Measurements from ENCODE around the gene NOTUM. TPM values are rescaled to one million over a fixed set of nuclear protein-coding genes. Genes with fewer than 3 reads are reported as not detected.

Gene NOTUM
- total RNA-seq, 1 donor from 2014 or later: 1.2 TPM

- intact Hi-C loops (cut with micrococcal nuclease): no loop called here
- peak overlapping the region; percentile 74 for H3K4me3 Mint-ChIP-seq (ENCODE audit: low read depth)
- H3K36me3 Mint-ChIP-seq (ENCODE audit: low read depth): peaks cover 17% of the 10 kb centered on the region
- DNase-seq (ENCODE audit: low spot score): no peak
- peak overlapping the region; percentile 52 for H3K27ac Mint-ChIP-seq
- H3K27me3 Mint-ChIP-seq (ENCODE audit: low read depth): peaks cover 6% of the 10 kb centered on the region
- H3K9me3 Mint-ChIP-seq: peaks cover 3% of the 10 kb centered on the region
- H3K4me1 Mint-ChIP-seq (ENCODE audit: low read depth): peaks cover 22% of the 10 kb centered on the region
These were observed 17.7 kb upstream of the NOTUM start for GRCh38 chr17:81978524-81979298.

- Mint-ChIP-seq H3K4me3 (ENCODE audit: low read depth) (peak within 1 kb of the TSS; percentile 94), H3K9me3 (peaks cover 7% of the 10 kb centered on the region), H3K36me3 (ENCODE audit: low read depth) (peaks cover 13% of the 10 kb centered on the region), H3K27me3 (ENCODE audit: low read depth) (peaks cover 6% of the 10 kb centered on the region), H3K4me1 (ENCODE audit: low read depth) (peaks cover 22% of the 10 kb centered on the region), H3K27ac (peak within 1 kb of the TSS; percentile 86)
- DNase-seq (ENCODE audit: low spot score): peak; percentile 87
- intact Hi-C loops (cut with micrococcal nuclease): loop anchor here (1.0 kb wide), 1 partner anchor 9 kb away; no protein-coding TSS in a partner anchor
These were observed 16.3 kb upstream of the NOTUM start, which contains the start of gene ASPSCR1 for GRCh38 chr17:81977211-81977808. Gene ASPSCR1, plus strand, starts transcription at chr17:81977629. Its CDS starts 18 bp downstream, at chr17:81977647.

- H3K9me3 Mint-ChIP-seq: peaks cover 7% of the 10 kb centered on the region
- intact Hi-C loops (cut with micrococcal nuclease): loop anchor here (1.0 kb wide), 1 partner anchor 8 kb away; no protein-coding TSS in a partner anchor
- peaks cover 13% of the 10 kb centered on the region for H3K36me3 Mint-ChIP-seq (ENCODE audit: low read depth)
- peaks cover 6% of the 10 kb centered on the region for H3K27me3 Mint-ChIP-seq (ENCODE audit: low read depth)
- no peak for DNase-seq (ENCODE audit: low spot score)
- H3K27ac Mint-ChIP-seq: peak overlapping the region; percentile 86
- peaks cover 22% of the 10 kb centered on the region for H3K4me1 Mint-ChIP-seq (ENCODE audit: low read depth)
- peak overlapping the region; percentile 94 for H3K4me3 Mint-ChIP-seq (ENCODE audit: low read depth)
These were observed 15.6 kb upstream of the NOTUM start for GRCh38 chr17:81976332-81977210.

- peaks cover 7% of the 10 kb centered on the region for H3K9me3 Mint-ChIP-seq
- H3K27me3 Mint-ChIP-seq (ENCODE audit: low read depth): peaks cover 6% of the 10 kb centered on the region
- no peaks in the 10 kb centered on the region for H3K36me3 Mint-ChIP-seq (ENCODE audit: low read depth)
- H3K4me1 Mint-ChIP-seq (ENCODE audit: low read depth): peaks cover 7% of the 10 kb centered on the region
- intact Hi-C loops (cut with micrococcal nuclease): no loop called here
- no peak for DNase-seq (ENCODE audit: low spot score)
- no peak overlapping the region for H3K4me3 Mint-ChIP-seq (ENCODE audit: low read depth)
- no peak overlapping the region for H3K27ac Mint-ChIP-seq
These were observed 12.4 kb upstream of the NOTUM start for GRCh38 chr17:81973432-81973831.

GRCh38 chr17:81968850-81969812, 8.1 kb upstream of the NOTUM start:
- DNase-seq (ENCODE audit: low spot score): no peak
- H3K9me3 Mint-ChIP-seq: peaks cover 4% of the 10 kb centered on the region
- peaks cover 11% of the 10 kb centered on the region for H3K27me3 Mint-ChIP-seq (ENCODE audit: low read depth)
- no peak overlapping the region for H3K27ac Mint-ChIP-seq
- H3K4me1 Mint-ChIP-seq (ENCODE audit: low read depth): peaks cover 3% of the 10 kb centered on the region
- H3K36me3 Mint-ChIP-seq (ENCODE audit: low read depth): no peaks in the 10 kb centered on the region
- H3K4me3 Mint-ChIP-seq (ENCODE audit: low read depth): no peak overlapping the region
- intact Hi-C loops (cut with micrococcal nuclease): loop anchor here (1.0 kb wide), 1 partner anchor 8 kb away; the partner anchor contains the start of gene ASPSCR1

- Mint-ChIP-seq H3K9me3 (peaks cover 2% of the 10 kb centered on the region), H3K36me3 (ENCODE audit: low read depth) (no peaks in the 10 kb centered on the region), H3K27me3 (ENCODE audit: low read depth) (peaks cover 15% of the 10 kb centered on the region), H3K4me3 (ENCODE audit: low read depth) (peak overlapping the region; percentile 58), H3K27ac (no peak overlapping the region), H3K4me1 (ENCODE audit: low read depth) (peaks cover 3% of the 10 kb centered on the region)
- intact Hi-C loops (cut with micrococcal nuclease): loop anchor here (1.0 kb wide), 1 partner anchor 9 kb away; the partner anchor contains the start of gene ASPSCR1
- DNase-seq (ENCODE audit: low spot score): no peak
These were observed 7.4 kb upstream of the NOTUM start for GRCh38 chr17:81968396-81968745.

GRCh38 chr17:81967533-81968395, 6.8 kb upstream of the NOTUM start:
- peak; percentile 80 for DNase-seq (ENCODE audit: low spot score)
- H3K36me3 Mint-ChIP-seq (ENCODE audit: low read depth): no peaks in the 10 kb centered on the region
- peaks cover 21% of the 10 kb centered on the region for H3K27me3 Mint-ChIP-seq (ENCODE audit: low read depth)
- no peak overlapping the region for H3K27ac Mint-ChIP-seq
- H3K9me3 Mint-ChIP-seq: no peaks in the 10 kb centered on the region
- peak overlapping the region; percentile 58 for H3K4me3 Mint-ChIP-seq (ENCODE audit: low read depth)
- peaks cover 3% of the 10 kb centered on the region for H3K4me1 Mint-ChIP-seq (ENCODE audit: low read depth)
- intact Hi-C loops (cut with micrococcal nuclease): loop anchor here (1.0 kb wide), 1 partner anchor 10 kb away; the partner anchor contains the start of gene ASPSCR1

GRCh38 chr17:81967244-81967532, 6.2 kb upstream of the NOTUM start:
- no peak for DNase-seq (ENCODE audit: low spot score)
- H3K4me3 Mint-ChIP-seq (ENCODE audit: low read depth): no peak overlapping the region
- peaks cover 24% of the 10 kb centered on the region for H3K27me3 Mint-ChIP-seq (ENCODE audit: low read depth)

GRCh38 chr17:81966343-81967243, 5.6 kb upstream of the NOTUM start:
- no peaks in the 10 kb centered on the region for H3K9me3 Mint-ChIP-seq
- peaks cover 26% of the 10 kb centered on the region for H3K27me3 Mint-ChIP-seq (ENCODE audit: low read depth)
- peaks cover 3% of the 10 kb centered on the region for H3K4me1 Mint-ChIP-seq (ENCODE audit: low read depth)
- no peaks in the 10 kb centered on the region for H3K36me3 Mint-ChIP-seq (ENCODE audit: low read depth)
- intact Hi-C loops (cut with micrococcal nuclease): no loop called here
- no peak overlapping the region for H3K4me3 Mint-ChIP-seq (ENCODE audit: low read depth)
- H3K27ac Mint-ChIP-seq: no peak overlapping the region
- no peak for DNase-seq (ENCODE audit: low spot score)

More at GRCh38 chr17:81967244-81967532, 6.2 kb upstream of the NOTUM start:
- no peaks in the 10 kb centered on the region for H3K9me3 Mint-ChIP-seq
- intact Hi-C loops (cut with micrococcal nuclease): no loop called here
- no peak overlapping the region for H3K27ac Mint-ChIP-seq
- H3K36me3 Mint-ChIP-seq (ENCODE audit: low read depth): no peaks in the 10 kb centered on the region
- H3K4me1 Mint-ChIP-seq (ENCODE audit: low read depth): peaks cover 3% of the 10 kb centered on the region

GRCh38 chr17:81964081-81964849, 3.3 kb upstream of the NOTUM start:
- no peaks in the 10 kb centered on the region for H3K9me3 Mint-ChIP-seq
- DNase-seq (ENCODE audit: low spot score): no peak
- no peak overlapping the region for H3K4me3 Mint-ChIP-seq (ENCODE audit: low read depth)
- H3K36me3 Mint-ChIP-seq (ENCODE audit: low read depth): no peaks in the 10 kb centered on the region
- H3K27me3 Mint-ChIP-seq (ENCODE audit: low read depth): peaks cover 26% of the 10 kb centered on the region
- peaks cover 3% of the 10 kb centered on the region for H3K4me1 Mint-ChIP-seq (ENCODE audit: low read depth)
- intact Hi-C loops (cut with micrococcal nuclease): no loop called here
- no peak overlapping the region for H3K27ac Mint-ChIP-seq

Measured in activated T-helper 2 cell treated with anti-CD3 and anti-CD28 coated beads, Interferon-gamma antibody, Interleukin-2, Interleukin-4, amounts not matched to agents 10 μg/mL and 5 μg/mL and 100 μg/mL, durations not matched to agents 14 hours and 24 hours and 36 hours (primary cell).